Liver (tissue), 9 donors: Measurements from ENCODE around the gene THADA. TPM values are rescaled to one million over a fixed set of nuclear protein-coding genes. Genes with fewer than 3 reads are reported as not detected.

Experiments used
- DNase-seq: peaks from one replicate; pipeline ENCODE4 v3.0.0-alpha.2; 2017; ENCODE audit warnings: low spot score
- H3K27ac ChIP-seq, 2 donors: one replicate each; pipeline ENCODE4 v1.7.0; 2013; ENCODE audit warnings: inconsistent platforms in 2 of 2, low read length in 2 of 2, control low read depth in 1 of 2, low read depth in 1 of 2, mild to moderate bottlenecking in 1 of 2
- H3K27me3 ChIP-seq, 4 donors: one replicate each; pipeline versions ENCODE4 v1.6.1 to v1.7.0; 2013; ENCODE audit warnings: low read length in 3 of 4, inconsistent platforms in 1 of 4, mild to moderate bottlenecking in 1 of 4, moderate library complexity in 1 of 4; ENCODE audit not compliant: control insufficient read depth in 4 of 4, insufficient read depth in 4 of 4
- H3K36me3 ChIP-seq, 4 donors: one replicate each; pipeline versions ENCODE4 v1.6.1 to v1.7.0; 2013; ENCODE audit warnings: low read length in 3 of 4, mild to moderate bottlenecking in 3 of 4, low read depth in 1 of 4, moderate library complexity in 1 of 4; ENCODE audit not compliant: control insufficient read depth in 4 of 4, insufficient read depth in 3 of 4
- H3K4me1 ChIP-seq, 4 donors: one replicate each; pipeline versions ENCODE4 v1.6.1 to v1.7.0; 2013; ENCODE audit warnings: low read length in 3 of 4, mild to moderate bottlenecking in 3 of 4, moderate library complexity in 1 of 4; ENCODE audit not compliant: control insufficient read depth in 4 of 4, insufficient read depth in 4 of 4
- H3K4me3 ChIP-seq, 3 donors: one replicate each; pipeline versions ENCODE4 v1.6.1 to v1.7.0; 2013; ENCODE audit warnings: low read length in 3 of 3, control low read depth in 1 of 3, low read depth in 1 of 3, mild to moderate bottlenecking in 1 of 3
- H3K9ac ChIP-seq, 2 donors: one replicate each; pipeline ENCODE4 v1.7.0; 2013; ENCODE audit warnings: low read length in 2 of 2, mild to moderate bottlenecking in 2 of 2, moderate library complexity in 2 of 2, control low read depth in 1 of 2, low read depth in 1 of 2
- H3K9me3 ChIP-seq, 4 donors: one replicate each; pipeline versions ENCODE4 v1.6.1 to v1.7.0; 2013; ENCODE audit warnings: low read length in 3 of 4; ENCODE audit not compliant: control insufficient read depth in 4 of 4
- ATF3 ChIP-seq: IDR thresholded peaks from 2 replicates; pipeline ENCODE4 v1.6.1; 2016; ENCODE audit warnings: antibody characterized with exemption
- CTCF ChIP-seq: fragments of 150-350 bp; IDR thresholded peaks from 2 replicates; pipeline ENCODE4 v1.5.1; 2017; ENCODE audit warnings: improper control_type of control experiment, low read depth, low read length; ENCODE audit not compliant: missing input control
- FOXA1 ChIP-seq: IDR thresholded peaks from 2 replicates; pipeline ENCODE4 v1.6.1; 2016; ENCODE audit warnings: antibody characterized with exemption
- FOXA2 ChIP-seq: IDR thresholded peaks from 2 replicates; pipeline ENCODE4 v1.6.1; 2016; ENCODE audit warnings: antibody characterized with exemption
- GABPA ChIP-seq, 2 donors: IDR thresholded peaks in 1 of 2; conservative IDR thresholded peaks in 1 of 2; 2 replicates each; pipeline ENCODE4 v1.6.1; 2016; ENCODE audit warnings: antibody characterized with exemption in 2 of 2, mild to moderate bottlenecking in 1 of 2, moderate library complexity in 1 of 2
- HNF4G ChIP-seq: IDR thresholded peaks from 2 replicates; pipeline ENCODE4 v1.6.1; 2016; ENCODE audit warnings: antibody characterized with exemption
- JUND ChIP-seq, 2 donors: IDR thresholded peaks; 2 replicates each; pipeline ENCODE4 v1.6.1; 2016; ENCODE audit warnings: antibody characterized with exemption in 2 of 2
- NR2F2 ChIP-seq: IDR thresholded peaks from 2 replicates; pipeline ENCODE4 v1.6.1; 2016; ENCODE audit warnings: antibody characterized with exemption
- RAD21 ChIP-seq, 2 donors: IDR thresholded peaks; 2 replicates each; pipeline ENCODE4 v1.6.1; 2016; ENCODE audit warnings: antibody characterized with exemption in 2 of 2, mild to moderate bottlenecking in 2 of 2
- REST ChIP-seq: IDR thresholded peaks from 2 replicates; pipeline ENCODE4 v1.6.1; 2016; ENCODE audit warnings: antibody characterized with exemption, mild to moderate bottlenecking
- RXRA ChIP-seq, 2 donors: IDR thresholded peaks; 2 replicates each; pipeline ENCODE4 v1.6.1; 2017 to 2018; ENCODE audit warnings: antibody characterized with exemption in 2 of 2, mild to moderate bottlenecking in 1 of 2
- YY1 ChIP-seq: IDR thresholded peaks from 2 replicates; pipeline ENCODE4 v1.6.1; 2016; ENCODE audit warnings: antibody characterized with exemption, mild to moderate bottlenecking
- ZBTB33 ChIP-seq: IDR thresholded peaks from 2 replicates; pipeline ENCODE4 v1.6.1; 2016; ENCODE audit warnings: antibody characterized with exemption
- WGBS: extraction: QIAGEN DNeasy Blood & Tissue Kit; methylation state at CpG from one replicate; pipeline ENCODE4 v1.1.7; 2013; 5-methylcytosine and 5-hydroxymethylcytosine counted together
- polyA plus RNA-seq, 2 donors: library from polyadenylated mRNA; stranded (reverse) in 1 of 2; unstranded in 1 of 2; fragments of 200-250 nt in 1 of 2; fragments of >200 nt in 1 of 2; fragmentation: Nextera tagmentation in 1 of 2; extraction: Ambion mirVana in 1 of 2; gene quantifications; one replicate each; pipeline versions ENCODE4 v1.2.1 to v1.2.3, GENCODE V29; 2013 to 2015
- total RNA-seq, 2 donors: library from RNA; depleted of rRNA; stranded (reverse); fragments of >200 nt; gene quantifications; one replicate each; pipeline ENCODE4 v1.2.3, GENCODE V29; 2014
- donor health status: healthy.
- donor health status: healthy.
- donor health status: healthy.
- donor health status: healthy.
- donor health status: healthy.

THADA gene
- total and polyA plus RNA-seq, 4 donors, result 12.0 to 37.2 (median 22.3) TPM

GRCh38 chr2:43268066-43268953, 327.5 kb downstream of the THADA start:
- DNase-seq, result no peak
- no peak for TF ChIP-seq GABPA (IDR thresholded peaks at IDR 0.05 in 1 of 2, conservative IDR thresholded peaks at IDR 0.05 in 1 of 2)
- TF ChIP-seq JUND (IDR thresholded peaks at IDR 0.05), result no peak
- TF ChIP-seq NR2F2, result no peak
- no peak for TF ChIP-seq ATF3
- TF ChIP-seq RXRA (IDR thresholded peaks at IDR 0.05), result no peak
- TF ChIP-seq CTCF, result no peak
- TF ChIP-seq ZBTB33, result no peak
- no peak for TF ChIP-seq HNF4G
- no peak for TF ChIP-seq YY1
- TF ChIP-seq FOXA2, result no peak
- Histone ChIP-seq H3K27ac (peak overlapping the region; percentile 57 to 62), H3K4me1 (peaks cover 0 to 4% (median 0%) of the 10 kb centered on the region in 4 donors), H3K36me3 (peaks cover 0 to 5% (median 0%) of the 10 kb centered on the region in 4 donors), H3K27me3 (no peaks in the 10 kb centered on the region), H3K9me3 (no peaks in the 10 kb centered on the region), H3K9ac (no peak overlapping the region), H3K4me3 (no peak overlapping the region)
- 87% methylated on average over 10 of the region's 10 CpGs for WGBS

- peaks cover 0 to 4% (median 0%) of the 10 kb centered on the region in 4 donors for H3K4me1 ChIP-seq
- no peak overlapping the region for H3K9ac ChIP-seq
- H3K27ac ChIP-seq, result no peak overlapping the region
- H3K27me3 ChIP-seq, result no peaks in the 10 kb centered on the region
- no peak for DNase-seq
- H3K4me3 ChIP-seq, result no peak overlapping the region
- no peak for TF ChIP-seq ATF3
- TF ChIP-seq REST, result no peak
- TF ChIP-seq RAD21 (IDR thresholded peaks at IDR 0.05), result no peak
- no peak for TF ChIP-seq CTCF
- TF ChIP-seq HNF4G, result no peak
- no peak for TF ChIP-seq FOXA1
- TF ChIP-seq GABPA (IDR thresholded peaks at IDR 0.05 in 1 of 2, conservative IDR thresholded peaks at IDR 0.05 in 1 of 2), result no peak
- no peak for TF ChIP-seq ZBTB33
- no peaks in the 10 kb centered on the region for H3K9me3 ChIP-seq
- WGBS, result 90% methylated on average over 7 of the region's 7 CpGs
- H3K36me3 ChIP-seq, result peaks cover 0 to 5% (median 0%) of the 10 kb centered on the region in 4 donors
Measured at GRCh38 chr2:43267381-43267780, 328.5 kb downstream of the THADA start.
